Testis (tissue), 2 donors: ENCODE data around the gene PKN3.

ENCODE experiments used
- POLR2A ChIP-seq: fragments of 450-650 bp; IDR thresholded peaks from one replicate; pipeline ENCODE4 v1.6.1; 2017; ENCODE audit warnings: antibody characterized with exemption, mild to moderate bottlenecking, moderate library complexity
- TF ChIP-seq, protein P1 (sequence below), 3 experiments: fragments of 450-650 bp in 2 of 3; fragments of 200-600 bp in 1 of 3; sonication (generic) in 1 of 3; IDR thresholded peaks; one replicate each; pipeline ENCODE4 v1.5.1; 2016 to 2019; ENCODE audit warnings: antibody characterized with exemption in 3 of 3, mild to moderate bottlenecking in 2 of 3, moderate library complexity in 1 of 3

DNA sequence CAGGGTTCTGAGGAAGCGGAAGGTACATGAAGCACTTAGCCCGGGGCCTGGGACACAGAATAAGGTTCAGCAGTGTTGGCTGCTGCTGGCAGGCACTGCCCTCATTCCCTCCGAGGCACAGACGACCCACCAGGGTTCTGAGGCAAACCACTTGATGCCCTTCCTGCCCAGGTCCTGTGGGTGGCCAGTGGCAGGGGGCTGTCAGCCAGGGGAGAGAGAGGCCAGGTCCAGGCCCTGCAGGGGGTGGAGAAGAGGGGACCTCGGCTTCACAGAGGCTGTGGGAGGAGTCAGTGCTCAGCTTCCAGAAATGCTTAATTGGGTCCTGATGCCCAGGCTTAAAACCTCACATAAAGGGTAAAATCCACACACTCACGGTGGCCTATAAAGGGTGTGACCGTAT lies 26.0 kb downstream of the PKN3 start:
- TF ChIP-seq, protein P1, sequence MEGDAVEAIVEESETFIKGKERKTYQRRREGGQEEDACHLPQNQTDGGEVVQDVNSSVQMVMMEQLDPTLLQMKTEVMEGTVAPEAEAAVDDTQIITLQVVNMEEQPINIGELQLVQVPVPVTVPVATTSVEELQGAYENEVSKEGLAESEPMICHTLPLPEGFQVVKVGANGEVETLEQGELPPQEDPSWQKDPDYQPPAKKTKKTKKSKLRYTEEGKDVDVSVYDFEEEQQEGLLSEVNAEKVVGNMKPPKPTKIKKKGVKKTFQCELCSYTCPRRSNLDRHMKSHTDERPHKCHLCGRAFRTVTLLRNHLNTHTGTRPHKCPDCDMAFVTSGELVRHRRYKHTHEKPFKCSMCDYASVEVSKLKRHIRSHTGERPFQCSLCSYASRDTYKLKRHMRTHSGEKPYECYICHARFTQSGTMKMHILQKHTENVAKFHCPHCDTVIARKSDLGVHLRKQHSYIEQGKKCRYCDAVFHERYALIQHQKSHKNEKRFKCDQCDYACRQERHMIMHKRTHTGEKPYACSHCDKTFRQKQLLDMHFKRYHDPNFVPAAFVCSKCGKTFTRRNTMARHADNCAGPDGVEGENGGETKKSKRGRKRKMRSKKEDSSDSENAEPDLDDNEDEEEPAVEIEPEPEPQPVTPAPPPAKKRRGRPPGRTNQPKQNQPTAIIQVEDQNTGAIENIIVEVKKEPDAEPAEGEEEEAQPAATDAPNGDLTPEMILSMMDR (IDR thresholded peaks at IDR 0.05) = no peak
- no peak for TF ChIP-seq POLR2A
